ENCODE measurements around the gene MGAT4A. TPM values are rescaled to one million over a fixed set of nuclear protein-coding genes. Genes with fewer than 3 reads are reported as not detected.

The MGAT4A gene
- total and polyA plus RNA-seq, 2 of the 13 experiments (the other 11 are each of a cell fraction or from before 2014, with no cell fraction given): 47.2 to 90.9 TPM

DNA sequence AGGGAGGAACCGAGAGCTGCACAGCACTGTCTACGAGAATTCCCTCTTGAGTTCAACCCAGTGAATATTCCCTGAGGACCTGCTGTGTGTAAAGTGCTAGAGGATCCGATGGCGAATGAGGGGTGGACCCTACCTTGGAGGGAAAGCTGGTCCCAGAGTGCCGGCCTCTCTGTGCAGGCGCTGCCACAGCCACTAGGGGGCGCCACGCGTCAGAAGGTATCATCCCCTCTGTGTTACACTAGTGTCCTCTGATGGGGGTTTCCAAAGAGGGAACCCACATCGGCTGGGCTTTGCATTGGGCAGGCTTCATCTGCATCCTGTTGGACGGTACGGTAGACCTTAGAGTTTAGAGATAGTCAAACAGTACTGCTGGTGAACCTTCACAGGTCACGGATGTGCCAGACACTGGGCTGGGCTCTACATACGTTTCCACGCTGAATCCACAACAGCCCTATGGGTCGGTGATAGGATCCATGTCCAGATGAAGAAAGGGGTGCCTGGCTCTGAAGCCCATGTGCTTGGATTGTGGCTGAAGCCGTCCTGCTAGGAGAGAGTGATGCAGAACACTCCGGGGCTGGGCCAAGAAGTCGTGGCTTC, 161.6 kb downstream of the MGAT4A start (continued):
- TF ChIP-seq FOSL2 (CRISPR knock-in tag; IDR thresholded peaks at IDR 0.05): 0 out of 2 replicates have a peak, but pooled peaks have one; percentile 7
- TF ChIP-seq ZNF615 (CRISPR knock-in tag; IDR thresholded peaks at IDR 0.05; ENCODE audit: borderline replicate concordance): no peak
- TF ChIP-seq, protein P1, sequence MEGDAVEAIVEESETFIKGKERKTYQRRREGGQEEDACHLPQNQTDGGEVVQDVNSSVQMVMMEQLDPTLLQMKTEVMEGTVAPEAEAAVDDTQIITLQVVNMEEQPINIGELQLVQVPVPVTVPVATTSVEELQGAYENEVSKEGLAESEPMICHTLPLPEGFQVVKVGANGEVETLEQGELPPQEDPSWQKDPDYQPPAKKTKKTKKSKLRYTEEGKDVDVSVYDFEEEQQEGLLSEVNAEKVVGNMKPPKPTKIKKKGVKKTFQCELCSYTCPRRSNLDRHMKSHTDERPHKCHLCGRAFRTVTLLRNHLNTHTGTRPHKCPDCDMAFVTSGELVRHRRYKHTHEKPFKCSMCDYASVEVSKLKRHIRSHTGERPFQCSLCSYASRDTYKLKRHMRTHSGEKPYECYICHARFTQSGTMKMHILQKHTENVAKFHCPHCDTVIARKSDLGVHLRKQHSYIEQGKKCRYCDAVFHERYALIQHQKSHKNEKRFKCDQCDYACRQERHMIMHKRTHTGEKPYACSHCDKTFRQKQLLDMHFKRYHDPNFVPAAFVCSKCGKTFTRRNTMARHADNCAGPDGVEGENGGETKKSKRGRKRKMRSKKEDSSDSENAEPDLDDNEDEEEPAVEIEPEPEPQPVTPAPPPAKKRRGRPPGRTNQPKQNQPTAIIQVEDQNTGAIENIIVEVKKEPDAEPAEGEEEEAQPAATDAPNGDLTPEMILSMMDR (CRISPR knock-in tag; IDR thresholded peaks at IDR 0.05): peak; percentile 96
- TF ChIP-seq, protein P2, sequence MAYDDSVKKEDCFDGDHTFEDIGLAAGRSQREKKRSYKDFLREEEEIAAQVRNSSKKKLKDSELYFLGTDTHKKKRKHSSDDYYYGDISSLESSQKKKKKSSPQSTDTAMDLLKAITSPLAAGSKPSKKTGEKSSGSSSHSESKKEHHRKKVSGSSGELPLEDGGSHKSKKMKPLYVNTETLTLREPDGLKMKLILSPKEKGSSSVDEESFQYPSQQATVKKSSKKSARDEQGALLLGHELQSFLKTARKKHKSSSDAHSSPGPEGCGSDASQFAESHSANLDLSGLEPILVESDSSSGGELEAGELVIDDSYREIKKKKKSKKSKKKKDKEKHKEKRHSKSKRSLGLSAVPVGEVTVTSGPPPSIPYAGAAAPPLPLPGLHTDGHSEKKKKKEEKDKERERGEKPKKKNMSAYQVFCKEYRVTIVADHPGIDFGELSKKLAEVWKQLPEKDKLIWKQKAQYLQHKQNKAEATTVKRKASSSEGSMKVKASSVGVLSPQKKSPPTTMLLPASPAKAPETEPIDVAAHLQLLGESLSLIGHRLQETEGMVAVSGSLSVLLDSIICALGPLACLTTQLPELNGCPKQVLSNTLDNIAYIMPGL (CRISPR knock-in tag; IDR thresholded peaks at IDR 0.05; ENCODE audit: borderline replicate concordance in 1 of 2, low read depth in 1 of 2): peak in 1 of 2 experiments; percentile 56; a peak in 1 of 4 replicates
- no peak for TF ChIP-seq TCF12 (IDR thresholded peaks at IDR 0.05)
- TF ChIP-seq TCF12 (CRISPR knock-in tag; IDR thresholded peaks at IDR 0.05): no peak
- peak; percentile 25; the same call in 1 of the 2 replicates for TF ChIP-seq FOXA3 (CRISPR knock-in tag; IDR thresholded peaks at IDR 0.05)
- peak; percentile 92 for TF ChIP-seq RAD21 (CRISPR knock-in tag; IDR thresholded peaks at IDR 0.05)
- TF ChIP-seq, protein P3, sequence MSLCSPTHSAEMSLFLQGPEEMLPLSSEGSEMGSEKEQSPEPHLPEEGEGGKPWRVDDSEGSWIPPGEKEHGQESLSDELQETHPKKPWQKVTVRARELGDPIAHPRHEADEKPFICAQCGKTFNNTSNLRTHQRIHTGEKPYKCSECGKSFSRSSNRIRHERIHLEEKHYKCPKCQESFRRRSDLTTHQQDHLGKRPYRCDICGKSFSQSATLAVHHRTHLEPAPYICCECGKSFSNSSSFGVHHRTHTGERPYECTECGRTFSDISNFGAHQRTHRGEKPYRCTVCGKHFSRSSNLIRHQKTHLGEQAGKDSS (CRISPR knock-in tag; IDR thresholded peaks at IDR 0.05; ENCODE audit: borderline replicate concordance, low read depth): 0 out of 2 replicates have a peak, but pooled peaks have one; percentile 31
- TF ChIP-seq KDM2A (CRISPR knock-in tag; IDR thresholded peaks at IDR 0.05; ENCODE audit: borderline replicate concordance, low read depth): peak; percentile 56; the same call in 1 of the 2 replicates
- TF ChIP-seq, protein P4, sequence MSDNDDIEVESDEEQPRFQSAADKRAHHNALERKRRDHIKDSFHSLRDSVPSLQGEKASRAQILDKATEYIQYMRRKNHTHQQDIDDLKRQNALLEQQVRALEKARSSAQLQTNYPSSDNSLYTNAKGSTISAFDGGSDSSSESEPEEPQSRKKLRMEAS (IDR thresholded peaks at IDR 0.05): peak; percentile 29; the same call in 1 of the 2 replicates
- peak; percentile 42 for TF ChIP-seq YY1 (IDR thresholded peaks at IDR 0.05; ENCODE audit: insufficient read depth, insufficient replicate concordance, low read depth, low read length)
- 0 out of 2 replicates have a peak, but pooled peaks have one; percentile 12 for TF ChIP-seq SAP130 (CRISPR knock-in tag; IDR thresholded peaks at IDR 0.05; ENCODE audit: low read depth)
- 0 out of 2 replicates have a peak, but pooled peaks have one; percentile 7 for TF ChIP-seq GABPB1 (CRISPR knock-in tag; IDR thresholded peaks at IDR 0.05)
- TF ChIP-seq ERF (CRISPR knock-in tag; IDR thresholded peaks at IDR 0.05): peak; percentile 37; the same call in 1 of the 2 replicates
- TF ChIP-seq ZNF367 (CRISPR knock-in tag; IDR thresholded peaks at IDR 0.05; ENCODE audit: borderline replicate concordance): no peak

Other genes with a start within 250 kb of the MGAT4A start
- gene COA5, start 122.6 kb downstream of the MGAT4A start, total RNA-seq (2016; rRNA removed; fragmentation: Illumina TruSeq; extraction: Trizol): 64.5 and 72.9 TPM in 2 replicates
- 43.6 and 44.4 TPM in 2 replicates for gene COA5, start 122.6 kb downstream of the MGAT4A start, polyA plus RNA-seq (2011; rRNA removed)
- 58.0 and 95.6 TPM in 2 replicates for gene UNC50, start 122.5 kb downstream of the MGAT4A start, total RNA-seq (2016; rRNA removed; fragmentation: Illumina TruSeq; extraction: Trizol)
- gene UNC50, start 122.5 kb downstream of the MGAT4A start, polyA plus RNA-seq (2011; rRNA removed): 63.3 and 92.6 TPM in 2 replicates
- gene CRACDL, start 205.1 kb upstream of the MGAT4A start, total RNA-seq (2016; rRNA removed; fragmentation: Illumina TruSeq; extraction: Trizol): 0.15 TPM in 1 of 2 replicates, not detected in the other
- gene CRACDL, start 205.1 kb upstream of the MGAT4A start, polyA plus RNA-seq (2011; rRNA removed): 0.14 and 0.26 TPM in 2 replicates